T-cell (primary cell): ENCODE data around the gene FES. TPM values are rescaled to one million over a fixed set of nuclear protein-coding genes. Genes with fewer than 3 reads are reported as not detected.

ENCODE experiments used
- ATAC-seq, 4 experiments: fragments of 200-7000 bp in 3 of 4; fragments of 150-1000 bp in 1 of 4; cut with Tn5 transposase; replicated peaks in 1 of 4; 1 replicate in 3 of 4; 2 replicates in 1 of 4; pipeline ENCODE4 v1.10.0; 2021; ENCODE audit warnings: moderate library complexity in 3 of 4, mild to moderate bottlenecking in 2 of 4, moderate number of reproducible peaks in 1 of 4
- CTCF ChIA-PET, 2 donors: fragments of 300-600 bp; sonication (Branson Sonifier 250); formaldehyde crosslinking; loops; one replicate each; lab custom pipeline; 2022; ENCODE audit warnings: antibody characterized with exemption in 2 of 2; lab: Charles Lee
- POLR2A ChIA-PET, 2 donors: fragments of 300-600 bp; sonication (Branson Sonifier 250); formaldehyde crosslinking; loops; one replicate each; lab custom pipeline; 2022; ENCODE audit warnings: antibody characterized with exemption in 2 of 2; lab: Charles Lee
- DNase-seq, 35 experiments: peaks; one replicate each; pipeline versions ENCODE4 v3.0.0 to v3.0.0-alpha.2; 2013 to 2023
- H3K27ac ChIP-seq: one replicate; pipeline ENCODE4 v1.5.1; 2013; ENCODE audit warnings: low read length
- H3K27me3 ChIP-seq, 2 experiments: replicated peaks in 1 of 2; 1 replicate in 1 of 2; 2 replicates in 1 of 2; pipeline versions ENCODE4 v1.6.1 to v1.7.0; 2013; ENCODE audit warnings: low read length in 1 of 2, mixed read lengths in 1 of 2; ENCODE audit not compliant: control insufficient read depth in 2 of 2, insufficient read depth in 2 of 2; ENCODE audit errors: extremely low read depth in 1 of 2
- H3K36me3 ChIP-seq, 2 donors: 1 replicate in 1 of 2; 2 replicates in 1 of 2; pipeline versions ENCODE4 v1.6.1 to v1.7.0; 2013; ENCODE audit warnings: low read length in 1 of 2; ENCODE audit not compliant: control insufficient read depth in 2 of 2, insufficient read depth in 1 of 2; ENCODE audit errors: extremely low read depth in 1 of 2
- H3K4me1 ChIP-seq, 2 experiments: 1 replicate in 1 of 2; 2 replicates in 1 of 2; pipeline versions ENCODE4 v1.6.1 to v1.7.0; 2013; ENCODE audit warnings: low read length in 2 of 2, mixed read lengths in 1 of 2; ENCODE audit not compliant: insufficient read depth in 2 of 2, control insufficient read depth in 1 of 2; ENCODE audit errors: extremely low read depth in 1 of 2
- H3K4me3 ChIP-seq, 2 donors: 1 replicate in 1 of 2; 2 replicates in 1 of 2; pipeline versions ENCODE4 v1.5.1 to v1.7.0; 2013; ENCODE audit warnings: mild to moderate bottlenecking in 2 of 2, low read length in 1 of 2, moderate library complexity in 1 of 2; ENCODE audit not compliant: control insufficient read depth in 1 of 2; ENCODE audit errors: extremely low read depth in 1 of 2
- H3K9me3 ChIP-seq: 2 replicates; pipeline ENCODE4 v1.7.0; 2013
- H3K27ac Mint-ChIP-seq, 2 donors: one replicate each; pipeline ENCODE4 v1.8.0; 2020 to 2021; ENCODE audit warnings: mild to moderate bottlenecking in 2 of 2, mixed read lengths in 2 of 2
- H3K27me3 Mint-ChIP-seq, 2 donors: one replicate each; pipeline ENCODE4 v1.8.0; 2021 to 2022; ENCODE audit warnings: mixed read lengths in 2 of 2
- H3K36me3 Mint-ChIP-seq: one replicate; pipeline ENCODE4 v1.8.0; 2021; ENCODE audit warnings: mixed read lengths
- H3K4me1 Mint-ChIP-seq, 3 donors: one replicate each; pipeline ENCODE4 v1.8.0; 2020 to 2022; ENCODE audit warnings: mixed read lengths in 3 of 3, mild to moderate bottlenecking in 1 of 3
- H3K4me3 Mint-ChIP-seq, 3 donors: one replicate each; pipeline ENCODE4 v1.8.0; 2020 to 2022; ENCODE audit warnings: mild to moderate bottlenecking in 3 of 3, mixed read lengths in 3 of 3, moderate library complexity in 3 of 3
- H3K9me3 Mint-ChIP-seq, 3 donors: one replicate each; pipeline ENCODE4 v1.8.0; 2020 to 2022; ENCODE audit warnings: mixed read lengths in 3 of 3
- WGBS: methylation state at CpG from one replicate; pipeline ENCODE4 v1.1.5; 2013; ENCODE audit warnings: missing lambda C conversion rate; ENCODE audit not compliant: insufficient coverage; 5-methylcytosine and 5-hydroxymethylcytosine counted together
- total RNA-seq, 35 experiments: library from RNA in 6 of 35; stranded (reverse) in 6 of 35; fragments of 120-200 nt in 1 of 35; gene quantifications; one replicate each; pipeline versions ENCODE4 v1.2.1 to v1.2.4 and lab custom pipeline; 2013 to 2026

Gene FES
- total RNA-seq, 5 donors from 2014 or later (not counting 1 experiment from before 2014, with no cell fraction given): 3.2 to 5.2 (median 4.3) TPM

DNA sequence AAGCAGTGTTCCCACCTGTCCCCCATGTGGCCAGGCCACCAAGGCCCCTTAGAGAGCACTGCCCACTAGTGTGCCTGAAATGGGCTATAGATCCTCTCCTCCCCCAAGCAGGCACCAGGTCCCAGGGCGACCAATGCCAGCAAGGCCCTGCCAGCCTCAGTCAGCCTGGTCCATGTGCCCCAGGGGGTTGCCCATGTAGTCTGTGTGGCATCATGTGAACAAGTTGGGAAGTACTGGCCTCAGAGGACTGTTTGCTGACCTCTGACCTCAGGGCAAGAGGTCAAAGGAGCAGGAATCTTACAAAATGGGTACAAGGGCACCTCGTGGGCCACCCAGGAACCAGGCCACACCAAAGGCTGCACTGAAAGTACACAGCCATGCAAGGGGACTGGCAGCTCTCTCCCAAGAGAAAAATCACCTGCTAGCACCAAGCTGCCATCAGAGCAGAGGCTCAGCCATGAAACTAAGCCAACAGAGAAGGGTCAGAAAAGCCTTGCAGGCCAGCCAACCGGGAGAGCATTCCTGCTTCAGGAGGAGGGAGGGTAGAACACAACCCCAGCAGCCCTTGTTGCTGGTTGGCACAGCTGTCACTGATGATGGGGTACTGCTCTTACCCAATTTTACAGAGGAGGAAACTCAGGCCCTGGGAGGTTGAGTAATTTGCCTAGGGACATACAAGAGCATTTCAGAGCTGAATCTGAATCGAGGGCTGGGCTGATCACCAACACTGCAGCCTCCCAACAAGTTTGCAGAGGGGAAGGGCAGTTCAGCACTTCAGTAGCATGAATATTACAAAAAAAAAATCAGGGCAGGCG, 21.1 kb upstream of the FES start:
- CTCF ChIA-PET: no interaction called here
- Histone ChIP-seq H3K27me3 (no peaks in the 10 kb centered on the region), H3K4me1 (peaks cover 0 to 6% of the 10 kb centered on the region in 2 experiments), H3K9me3 (no peaks in the 10 kb centered on the region), H3K4me3 (no peak overlapping the region), H3K36me3 (no peaks in the 10 kb centered on the region), H3K27ac (no peak overlapping the region)
- DNase-seq (no peak), ATAC-seq (no peak)
- Mint-ChIP-seq H3K4me1 (peaks cover 2 to 9% (median 7%) of the 10 kb centered on the region in 3 donors), H3K27me3 (no peaks in the 10 kb centered on the region), H3K9me3 (no peaks in the 10 kb centered on the region), H3K4me3 (no peak overlapping the region), H3K36me3 (no peaks in the 10 kb centered on the region), H3K27ac (peak overlapping the region in 1 of 2 donors; percentile 39)
- POLR2A ChIA-PET: no interaction called here
- whole genome bisulfite sequencing: 79% methylated on average over 3 of the region's 5 CpGs

DNA sequence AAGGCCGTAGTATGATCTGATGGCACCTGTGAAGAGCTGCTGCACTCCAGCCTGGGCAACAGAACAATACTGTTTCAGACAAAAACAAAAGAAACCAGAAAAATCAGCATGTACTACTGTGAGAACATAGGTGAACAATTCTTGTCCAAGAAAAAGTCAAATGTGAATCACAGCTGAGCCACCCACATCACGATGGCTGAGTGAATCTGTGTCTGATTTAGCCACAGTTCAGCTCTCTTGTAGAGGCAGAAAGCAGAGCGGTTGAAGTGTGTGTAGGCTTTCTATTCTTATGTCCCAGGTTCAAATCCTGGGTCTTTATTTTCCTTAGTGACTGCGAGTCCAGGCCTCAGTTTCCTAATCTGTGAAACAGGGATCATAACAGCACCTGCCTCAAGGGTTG, 20.3 kb upstream of the FES start:
- Histone ChIP-seq H3K9me3 (no peaks in the 10 kb centered on the region), H3K4me1 (peaks cover 0 to 9% of the 10 kb centered on the region in 2 experiments), H3K27ac (no peak overlapping the region), H3K4me3 (no peak overlapping the region), H3K36me3 (no peaks in the 10 kb centered on the region), H3K27me3 (no peaks in the 10 kb centered on the region)
- ATAC-seq (no peak), DNase-seq (no peak)
- Mint-ChIP-seq H3K36me3 (no peaks in the 10 kb centered on the region), H3K27ac (no peak overlapping the region), H3K4me3 (no peak overlapping the region), H3K27me3 (no peaks in the 10 kb centered on the region), H3K9me3 (no peaks in the 10 kb centered on the region), H3K4me1 (peaks cover 7 to 12% (median 8%) of the 10 kb centered on the region in 3 donors)
- 71% methylated on average over 3 of the region's 4 CpGs for WGBS
- CTCF ChIA-PET: no interaction called here
- POLR2A ChIA-PET: no interaction called here

DNA sequence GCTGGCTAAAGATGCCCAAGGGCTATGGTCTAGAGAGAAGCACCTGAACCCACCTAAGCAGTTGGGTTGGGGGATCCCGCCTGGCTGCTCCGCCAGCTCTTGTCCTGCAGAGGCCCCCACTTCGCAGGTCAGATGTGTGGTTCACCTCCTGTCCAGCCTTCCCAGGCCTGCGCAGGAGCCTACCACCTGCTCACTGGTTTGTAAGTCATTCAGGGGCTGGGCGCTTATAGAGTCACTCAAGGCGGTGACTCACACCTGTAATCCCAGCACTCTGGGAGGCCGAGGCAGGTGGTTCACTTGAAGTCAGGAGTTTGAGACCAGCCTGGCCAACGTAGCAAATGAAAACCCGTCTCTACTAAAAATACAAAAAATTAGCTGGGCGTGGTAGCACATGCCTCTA, 19.8 kb upstream of the FES start:
- Histone ChIP-seq H3K27me3 (no peaks in the 10 kb centered on the region), H3K9me3 (no peaks in the 10 kb centered on the region), H3K4me1 (peaks cover 0 to 11% of the 10 kb centered on the region in 2 experiments), H3K27ac (no peak overlapping the region), H3K36me3 (no peaks in the 10 kb centered on the region), H3K4me3 (no peak overlapping the region)
- no peak for ATAC-seq
- no peak overlapping the region for H3K4me3 Mint-ChIP-seq
- H3K27me3 Mint-ChIP-seq: no peaks in the 10 kb centered on the region
- 91% methylated on average over 9 of the region's 10 CpGs for WGBS
- H3K27ac Mint-ChIP-seq: no peak overlapping the region
- DNase-seq: no peak
- ChIA-PET CTCF (no interaction called here), POLR2A (interaction anchor here in 1 of 2 donors (0.7 kb wide), 1 partner anchor 292 kb away, joined by 4 read pairs; no protein-coding TSS in a partner anchor)
- peaks cover 10 to 13% (median 11%) of the 10 kb centered on the region in 3 donors for H3K4me1 Mint-ChIP-seq
- H3K9me3 Mint-ChIP-seq: no peaks in the 10 kb centered on the region
- no peaks in the 10 kb centered on the region for H3K36me3 Mint-ChIP-seq

DNA sequence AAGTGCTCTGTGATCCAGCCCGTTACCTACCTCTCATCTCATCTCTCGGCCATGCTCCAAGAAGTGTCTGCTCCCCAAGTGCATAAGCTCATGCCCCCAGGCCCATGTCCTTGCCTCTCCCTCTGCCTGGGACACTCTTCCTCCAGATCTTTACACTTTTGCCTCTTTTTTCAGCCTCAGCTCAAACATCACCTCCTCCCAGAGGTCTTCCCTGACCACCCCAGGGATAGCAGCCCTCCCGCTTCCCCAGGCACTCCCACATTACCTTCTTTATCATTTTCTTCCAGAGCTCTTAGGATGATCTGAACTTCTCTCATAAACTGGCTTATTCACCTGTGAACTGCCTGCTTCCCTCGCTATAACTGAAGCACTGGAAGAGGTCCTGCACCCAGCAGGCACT, 18.6 kb upstream of the FES start:
- peaks cover 4 to 19% of the 10 kb centered on the region in 2 experiments for H3K4me1 ChIP-seq
- H3K27me3 ChIP-seq: no peaks in the 10 kb centered on the region
- DNase-seq (no peak), ATAC-seq (no peak)
- H3K27me3 Mint-ChIP-seq: no peaks in the 10 kb centered on the region
- H3K4me3 Mint-ChIP-seq: no peak overlapping the region
- H3K36me3 Mint-ChIP-seq: no peaks in the 10 kb centered on the region
- H3K9me3 ChIP-seq: no peaks in the 10 kb centered on the region
- ChIA-PET POLR2A (no interaction called here), CTCF (no interaction called here)
- H3K9me3 Mint-ChIP-seq: no peaks in the 10 kb centered on the region
- peaks cover 19 to 23% (median 23%) of the 10 kb centered on the region in 3 donors for H3K4me1 Mint-ChIP-seq
- no peak overlapping the region for H3K4me3 ChIP-seq
- no peak overlapping the region for H3K27ac ChIP-seq
- WGBS: 100% methylated on average over 3 of the region's 4 CpGs
- no peaks in the 10 kb centered on the region for H3K36me3 ChIP-seq
- no peak overlapping the region for H3K27ac Mint-ChIP-seq

- Mint-ChIP-seq H3K36me3 (no peaks in the 10 kb centered on the region), H3K4me1 (peaks cover 22 to 27% (median 26%) of the 10 kb centered on the region in 3 donors), H3K9me3 (no peaks in the 10 kb centered on the region), H3K27me3 (no peaks in the 10 kb centered on the region), H3K4me3 (no peak overlapping the region), H3K27ac (no peak overlapping the region)
- Histone ChIP-seq H3K4me1 (peaks cover 7 to 23% of the 10 kb centered on the region in 2 experiments), H3K4me3 (no peak overlapping the region), H3K36me3 (no peaks in the 10 kb centered on the region), H3K9me3 (no peaks in the 10 kb centered on the region), H3K27ac (no peak overlapping the region), H3K27me3 (no peaks in the 10 kb centered on the region)
- 83% methylated on average over 12 of the region's 16 CpGs for WGBS
- DNase-seq (no peak), ATAC-seq (no peak)
- CTCF ChIA-PET: no interaction called here
- POLR2A ChIA-PET: no interaction called here
Measured at GRCh38 chr15:90866161-90866715, 18.1 kb upstream of the FES start.

DNA sequence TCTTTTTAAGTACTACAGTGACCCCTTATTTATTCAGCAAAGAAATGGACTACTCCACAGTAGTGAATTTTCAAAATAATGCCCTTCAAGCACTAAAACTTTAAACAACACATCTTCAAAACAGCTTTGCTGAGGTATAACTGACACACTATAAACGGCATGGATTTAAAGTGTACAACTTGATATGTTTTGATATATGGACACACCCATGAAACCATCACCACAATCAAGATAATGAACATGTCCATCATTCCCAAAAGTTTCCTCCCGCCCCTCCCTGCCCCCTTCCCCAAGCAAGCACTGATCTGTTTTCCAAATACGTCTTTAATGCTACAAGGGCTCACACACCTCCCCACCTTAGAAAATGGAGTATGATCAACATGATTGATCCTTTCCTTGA, 17.5 kb upstream of the FES start:
- WGBS: no CpG with 5 or more reads among the region's 3 CpGs
- H3K9me3 Mint-ChIP-seq: no peaks in the 10 kb centered on the region
- H3K4me1 ChIP-seq: peaks cover 7 to 23% of the 10 kb centered on the region in 2 experiments
- H3K9me3 ChIP-seq: no peaks in the 10 kb centered on the region
- no peaks in the 10 kb centered on the region for H3K27me3 Mint-ChIP-seq
- H3K36me3 Mint-ChIP-seq: no peaks in the 10 kb centered on the region
- H3K4me3 Mint-ChIP-seq: no peak overlapping the region
- H3K27ac Mint-ChIP-seq: no peak overlapping the region
- no peak overlapping the region for H3K4me3 ChIP-seq
- no peaks in the 10 kb centered on the region for H3K36me3 ChIP-seq
- ATAC-seq (no peak), DNase-seq (no peak)
- no peaks in the 10 kb centered on the region for H3K27me3 ChIP-seq
- POLR2A ChIA-PET: no interaction called here
- H3K4me1 Mint-ChIP-seq: peaks cover 22 to 27% (median 26%) of the 10 kb centered on the region in 3 donors
- no peak overlapping the region for H3K27ac ChIP-seq
- CTCF ChIA-PET: interaction anchor here in 1 of 2 donors (0.5 kb wide), 1 partner anchor 354 kb away, joined by 5 read pairs; no protein-coding TSS in a partner anchor
